ENCODE data around the gene COA4.

DNA sequence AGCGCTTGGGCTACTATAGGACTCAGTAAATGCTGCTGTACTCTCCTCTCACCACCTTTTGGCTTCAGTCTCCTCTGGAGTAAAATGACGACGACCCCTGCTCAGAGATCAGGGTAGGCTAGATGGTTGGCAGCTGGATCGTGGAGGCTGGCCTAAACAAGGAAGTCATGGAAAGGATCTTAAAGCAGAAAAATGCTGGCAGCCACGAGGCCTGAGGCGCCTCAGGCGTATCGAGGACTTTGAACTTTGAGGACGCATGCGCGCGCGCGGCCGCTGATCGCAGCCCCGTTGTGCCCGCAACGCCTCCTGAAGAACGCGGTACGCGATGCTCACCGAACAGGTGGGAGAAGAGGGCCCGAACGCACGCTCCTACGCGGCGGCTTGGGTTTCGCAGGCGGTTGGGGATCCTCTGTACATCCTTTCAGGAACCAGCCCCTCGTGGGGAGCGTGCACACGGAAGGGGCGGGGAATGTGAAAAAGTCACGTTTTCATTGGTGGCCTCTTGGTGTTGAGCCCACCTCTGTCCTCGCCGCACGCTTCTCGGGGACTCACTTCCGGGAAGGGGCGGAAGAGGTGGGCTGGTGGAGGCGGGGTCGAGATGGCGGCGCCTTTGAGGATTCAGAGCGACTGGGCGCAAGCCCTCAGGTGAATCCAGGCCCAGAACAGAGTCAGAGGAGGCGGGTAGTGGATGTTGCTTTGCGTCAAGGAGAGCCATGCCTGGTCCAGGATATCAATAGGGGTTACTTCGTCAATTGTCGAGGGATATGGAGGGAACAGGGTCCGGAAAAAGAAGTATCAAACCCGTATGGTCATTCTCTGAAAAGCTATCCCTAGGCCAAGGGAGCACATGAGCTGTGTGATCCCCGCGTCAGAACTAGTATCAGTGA lies at the start of gene COA4, which contains the start of gene PAAF1:
- TF ChIP-seq ZFX (IDR thresholded peaks at IDR 0.05; ENCODE audit: borderline replicate concordance), result no peak
- TF ChIP-seq, protein P1, sequence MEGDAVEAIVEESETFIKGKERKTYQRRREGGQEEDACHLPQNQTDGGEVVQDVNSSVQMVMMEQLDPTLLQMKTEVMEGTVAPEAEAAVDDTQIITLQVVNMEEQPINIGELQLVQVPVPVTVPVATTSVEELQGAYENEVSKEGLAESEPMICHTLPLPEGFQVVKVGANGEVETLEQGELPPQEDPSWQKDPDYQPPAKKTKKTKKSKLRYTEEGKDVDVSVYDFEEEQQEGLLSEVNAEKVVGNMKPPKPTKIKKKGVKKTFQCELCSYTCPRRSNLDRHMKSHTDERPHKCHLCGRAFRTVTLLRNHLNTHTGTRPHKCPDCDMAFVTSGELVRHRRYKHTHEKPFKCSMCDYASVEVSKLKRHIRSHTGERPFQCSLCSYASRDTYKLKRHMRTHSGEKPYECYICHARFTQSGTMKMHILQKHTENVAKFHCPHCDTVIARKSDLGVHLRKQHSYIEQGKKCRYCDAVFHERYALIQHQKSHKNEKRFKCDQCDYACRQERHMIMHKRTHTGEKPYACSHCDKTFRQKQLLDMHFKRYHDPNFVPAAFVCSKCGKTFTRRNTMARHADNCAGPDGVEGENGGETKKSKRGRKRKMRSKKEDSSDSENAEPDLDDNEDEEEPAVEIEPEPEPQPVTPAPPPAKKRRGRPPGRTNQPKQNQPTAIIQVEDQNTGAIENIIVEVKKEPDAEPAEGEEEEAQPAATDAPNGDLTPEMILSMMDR (IDR thresholded peaks at IDR 0.05), result no peak

All from 22Rv1 (cell line).